B cell (primary cell): ENCODE data around the gene TBR1. TPM values are rescaled to one million over a fixed set of nuclear protein-coding genes. Genes with fewer than 3 reads are reported as not detected.

Experiments used
- ATAC-seq: fragments of 200-7000 bp; cut with Tn5 transposase; one replicate; pipeline ENCODE4 v1.10.0; 2021; ENCODE audit warnings: low read depth, mild to moderate bottlenecking, moderate number of reproducible peaks, moderate library complexity
- CTCF ChIA-PET: fragments of 350-600 bp; sonication (Branson Sonifier 250); formaldehyde crosslinking; loops from one replicate; lab custom pipeline; 2021; ENCODE audit warnings: antibody characterized with exemption, inconsistent platforms; lab: Charles Lee
- POLR2A ChIA-PET: fragments of 350-600 bp; sonication (Branson Sonifier 250); formaldehyde crosslinking; loops from one replicate; lab custom pipeline; 2021; ENCODE audit warnings: antibody characterized with exemption; lab: Charles Lee
- DNase-seq: peaks from one replicate; pipeline ENCODE4 v3.0.0; 2013
- H2AFZ ChIP-seq: 2 replicates; pipeline ENCODE4 v1.6.1; 2012; ENCODE audit warnings: mild to moderate bottlenecking, low read depth, low read length; ENCODE audit not compliant: insufficient read depth, poor library complexity, severe bottlenecking
- H3K27ac ChIP-seq, 2 donors: 1 replicate in 1 of 2; 2 replicates in 1 of 2; pipeline ENCODE4 v1.5.1; 2012 to 2013; ENCODE audit warnings: low read length in 2 of 2, mild to moderate bottlenecking in 2 of 2, moderate library complexity in 1 of 2
- H3K27me3 ChIP-seq, 4 experiments: fragments of 200-600 bp in 1 of 4; sonication (generic) in 1 of 4; replicated peaks in 1 of 4; 1 replicate in 2 of 4; 2 replicates in 2 of 4; pipeline versions ENCODE4 v1.6.1 to v1.7.0; 2013 to 2016; ENCODE audit warnings: low read length in 3 of 4, mild to moderate bottlenecking in 2 of 4, mixed read lengths in 1 of 4, moderate library complexity in 1 of 4; ENCODE audit not compliant: insufficient read depth in 4 of 4, control insufficient read depth in 3 of 4; ENCODE audit errors: control extremely low read depth in 1 of 4
- H3K36me3 ChIP-seq, 2 experiments: replicated peaks in 1 of 2; 1 replicate in 1 of 2; 2 replicates in 1 of 2; pipeline versions ENCODE4 v1.6.1 to v1.7.1; 2013; ENCODE audit warnings: low read length in 1 of 2; ENCODE audit not compliant: insufficient read depth in 2 of 2, control insufficient read depth in 1 of 2; ENCODE audit errors: control extremely low read depth in 1 of 2, extremely low read depth in 1 of 2
- H3K4me1 ChIP-seq, 2 donors: fragments of 200-600 bp in 1 of 2; sonication (generic) in 1 of 2; 1 replicate in 1 of 2; 2 replicates in 1 of 2; pipeline versions ENCODE4 v1.5.1 to v1.6.1; 2013 to 2017; ENCODE audit warnings: low read length in 2 of 2; ENCODE audit not compliant: control insufficient read depth in 2 of 2, insufficient read depth in 2 of 2
- H3K4me2 ChIP-seq: replicated peaks from 2 replicates; pipeline ENCODE3; 2012; ENCODE audit warnings: mild to moderate bottlenecking, low read depth, low read length; ENCODE audit not compliant: poor library complexity, severe bottlenecking
- H3K4me3 ChIP-seq, 5 experiments: fragments of 200-600 bp in 1 of 5; sonication (generic) in 1 of 5; 1 replicate in 3 of 5; 2 replicates in 2 of 5; pipeline versions ENCODE4 v1.5.1 to v1.7.0; 2011 to 2016; ENCODE audit warnings: low read length in 4 of 5, mild to moderate bottlenecking in 4 of 5, low read depth in 2 of 5, control low read depth in 1 of 5, moderate library complexity in 1 of 5; ENCODE audit not compliant: insufficient read depth in 1 of 5; ENCODE audit errors: control extremely low read depth in 1 of 5, extremely low read depth in 1 of 5
- H3K79me2 ChIP-seq: fragments of 200-600 bp; sonication (generic); one replicate; pipeline ENCODE4 v1.6.0; 2016; ENCODE audit warnings: low read length; ENCODE audit not compliant: control insufficient read depth, insufficient read depth
- H3K9ac ChIP-seq: fragments of 200-600 bp; sonication (generic); 2 replicates; pipeline ENCODE4 v1.6.1; 2017; ENCODE audit warnings: mild to moderate bottlenecking, low read length, moderate library complexity
- H3K9me3 ChIP-seq, 3 donors: one replicate each; pipeline versions ENCODE4 v1.6.1 to v1.7.1; 2013; ENCODE audit warnings: low read length in 2 of 3; ENCODE audit not compliant: control insufficient read depth in 2 of 3, insufficient read depth in 1 of 3; ENCODE audit errors: control extremely low read depth in 1 of 3
- H4K20me1 ChIP-seq: 2 replicates; pipeline ENCODE4 v1.6.0; 2012; ENCODE audit warnings: mild to moderate bottlenecking, low read length; ENCODE audit not compliant: insufficient read depth, control insufficient read depth, poor library complexity, severe bottlenecking
- H3K27ac Mint-ChIP-seq: one replicate; pipeline ENCODE4 v1.8.0; 2021; ENCODE audit warnings: mixed read lengths
- H3K27me3 Mint-ChIP-seq: one replicate; pipeline ENCODE4 v1.8.0; 2021; ENCODE audit warnings: mixed read lengths
- H3K4me1 Mint-ChIP-seq: one replicate; pipeline ENCODE4 v1.8.0; 2021; ENCODE audit warnings: mixed read lengths
- H3K4me3 Mint-ChIP-seq: one replicate; pipeline ENCODE4 v1.8.0; 2021; ENCODE audit warnings: mixed read lengths
- H3K9me3 Mint-ChIP-seq: one replicate; pipeline ENCODE4 v1.8.0; 2022; ENCODE audit warnings: mixed read lengths; ENCODE audit not compliant: insufficient read depth
- CTCF ChIP-seq: fragments of 200-600 bp; IDR thresholded peaks from one replicate; pipeline ENCODE4 v1.8.0; 2022; ENCODE audit warnings: antibody characterized with exemption, mild to moderate bottlenecking
- EZH2 ChIP-seq: IDR thresholded peaks from 2 replicates; pipeline ENCODE4 v1.6.1; 2012; ENCODE audit warnings: borderline replicate concordance, low read depth, mild to moderate bottlenecking, moderate library complexity, low read length; ENCODE audit not compliant: insufficient read depth, poor library complexity, severe bottlenecking
- WGBS: methylation state at CpG from one replicate; pipeline ENCODE4 v1.1.5; 2013; ENCODE audit warnings: missing lambda C conversion rate; ENCODE audit not compliant: insufficient coverage; 5-methylcytosine and 5-hydroxymethylcytosine counted together
- intact Hi-C: fragments of 100-400 bp; cut with micrococcal nuclease; formaldehyde crosslinking; loops from one replicate; pipeline ENCODE4 v1.10.0; 2022
- polyA plus RNA-seq: library from polyadenylated mRNA; depleted of rRNA; stranded (reverse); fragments of >200 nt; gene quantifications from 2 replicates; pipeline ENCODE4 v1.2.3, GENCODE V29; 2012
- total RNA-seq, 2 donors: library from RNA; stranded (reverse); fragments of 120-200 nt in 1 of 2; gene quantifications; 1 replicate in 1 of 2; 2 replicates in 1 of 2; pipeline versions ENCODE4 v1.2.3 to v1.2.4, GENCODE V29; 2013 to 2022

TBR1 gene
- total and polyA plus RNA-seq, 2 donors (not counting 1 experiment from before 2014, with no cell fraction given) = not detected

DNA sequence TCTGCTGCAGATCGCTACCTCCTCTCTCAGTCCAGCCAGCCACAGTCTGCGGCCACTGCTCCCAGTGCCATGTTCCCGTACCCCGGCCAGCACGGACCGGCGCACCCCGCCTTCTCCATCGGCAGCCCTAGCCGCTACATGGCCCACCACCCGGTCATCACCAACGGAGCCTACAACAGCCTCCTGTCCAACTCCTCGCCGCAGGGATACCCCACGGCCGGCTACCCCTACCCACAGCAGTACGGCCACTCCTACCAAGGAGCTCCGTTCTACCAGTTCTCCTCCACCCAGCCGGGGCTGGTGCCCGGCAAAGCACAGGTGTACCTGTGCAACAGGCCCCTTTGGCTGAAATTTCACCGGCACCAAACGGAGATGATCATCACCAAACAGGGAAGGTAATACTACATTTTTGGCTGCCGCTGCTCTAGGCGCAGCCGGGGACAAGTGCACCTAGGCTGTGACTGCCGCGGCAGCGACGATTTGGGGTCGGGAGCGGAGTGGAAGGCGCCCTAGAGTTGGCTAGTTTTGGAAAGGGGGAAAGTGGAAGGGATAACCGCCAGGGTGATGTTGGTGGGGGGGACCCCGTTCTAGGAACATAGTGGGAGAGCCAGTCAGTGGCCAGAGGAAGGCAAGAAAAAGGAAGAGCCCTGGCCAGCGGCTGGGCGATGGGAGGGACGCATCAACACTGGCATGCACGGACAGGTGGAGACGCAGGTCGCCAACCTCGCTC lies 776 bp downstream of the TBR1 start:
- H3K27ac Mint-ChIP-seq = no peak overlapping the region
- DNase-seq = peak; percentile 51
- peaks cover 2 to 77% (median 64%) of the 10 kb centered on the region in 4 experiments for H3K27me3 ChIP-seq
- H3K9me3 ChIP-seq = peaks cover 0 to 20% (median 4%) of the 10 kb centered on the region in 3 donors
- POLR2A ChIA-PET = no interaction called here
- peaks cover 75% of the 10 kb centered on the region for H3K27me3 Mint-ChIP-seq
- 13% methylated on average over 41 of the region's 41 CpGs for WGBS
- no peak overlapping the region for H3K4me3 ChIP-seq
- H3K27ac ChIP-seq = no peak overlapping the region
- H3K4me2 ChIP-seq = peak overlapping the region; percentile 81
- no peaks in the 10 kb centered on the region for H3K36me3 ChIP-seq
- intact Hi-C loops = no loop called here
- peaks cover 54% of the 10 kb centered on the region for H3K4me1 Mint-ChIP-seq
- TF ChIP-seq EZH2 = peak; percentile 46
- TF ChIP-seq CTCF = no peak
- no peaks in the 10 kb centered on the region for H4K20me1 ChIP-seq
- H3K4me1 ChIP-seq = peaks cover 59% of the 10 kb centered on the region in 2 donors
- CTCF ChIA-PET = interaction anchor here (0.9 kb wide), 2 partner anchors 8 to 194 kb away, joined by 3 read pairs; no protein-coding TSS in a partner anchor
- H3K9me3 Mint-ChIP-seq = peaks cover 2% of the 10 kb centered on the region
- peak overlapping the region; percentile 85 for H3K4me3 Mint-ChIP-seq
- ATAC-seq = no peak
- no peak overlapping the region for H3K9ac ChIP-seq
- H3K79me2 ChIP-seq = no peaks in the 10 kb centered on the region
- peak overlapping the region; percentile 19 for H2AFZ ChIP-seq
